GM12874 (cell line): ENCODE data around the gene EPHB1.

ENCODE experiments used
- TF ChIP-seq, protein P1 (sequence below): IDR thresholded peaks from 2 replicates; pipeline ENCODE4 v1.5.1; 2011; ENCODE audit warnings: low read depth, mild to moderate bottlenecking, control low read depth, low read length, moderate library complexity; ENCODE audit not compliant: insufficient read depth

The EPHB1 gene

DNA sequence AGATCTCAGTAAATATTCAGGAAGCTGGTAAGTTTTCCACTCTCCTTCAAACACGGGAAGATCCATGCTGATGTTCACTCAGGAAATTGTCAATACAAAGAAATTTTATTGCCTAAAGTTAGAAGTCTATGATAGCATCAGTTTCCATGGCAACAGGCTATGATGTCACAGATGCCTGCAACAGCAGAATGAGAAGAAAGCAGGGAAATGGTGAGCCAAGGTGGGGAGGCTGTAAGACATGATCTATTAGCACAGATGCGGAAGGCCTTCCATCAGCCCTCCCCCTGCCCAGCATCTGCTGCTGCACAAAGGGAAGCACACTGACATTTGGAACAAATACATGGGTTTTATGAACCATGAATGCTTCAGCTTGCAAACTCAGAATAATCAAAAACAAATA, 28.6 kb downstream of the EPHB1 start:
- TF ChIP-seq, protein P1, sequence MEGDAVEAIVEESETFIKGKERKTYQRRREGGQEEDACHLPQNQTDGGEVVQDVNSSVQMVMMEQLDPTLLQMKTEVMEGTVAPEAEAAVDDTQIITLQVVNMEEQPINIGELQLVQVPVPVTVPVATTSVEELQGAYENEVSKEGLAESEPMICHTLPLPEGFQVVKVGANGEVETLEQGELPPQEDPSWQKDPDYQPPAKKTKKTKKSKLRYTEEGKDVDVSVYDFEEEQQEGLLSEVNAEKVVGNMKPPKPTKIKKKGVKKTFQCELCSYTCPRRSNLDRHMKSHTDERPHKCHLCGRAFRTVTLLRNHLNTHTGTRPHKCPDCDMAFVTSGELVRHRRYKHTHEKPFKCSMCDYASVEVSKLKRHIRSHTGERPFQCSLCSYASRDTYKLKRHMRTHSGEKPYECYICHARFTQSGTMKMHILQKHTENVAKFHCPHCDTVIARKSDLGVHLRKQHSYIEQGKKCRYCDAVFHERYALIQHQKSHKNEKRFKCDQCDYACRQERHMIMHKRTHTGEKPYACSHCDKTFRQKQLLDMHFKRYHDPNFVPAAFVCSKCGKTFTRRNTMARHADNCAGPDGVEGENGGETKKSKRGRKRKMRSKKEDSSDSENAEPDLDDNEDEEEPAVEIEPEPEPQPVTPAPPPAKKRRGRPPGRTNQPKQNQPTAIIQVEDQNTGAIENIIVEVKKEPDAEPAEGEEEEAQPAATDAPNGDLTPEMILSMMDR, result no peak

DNA sequence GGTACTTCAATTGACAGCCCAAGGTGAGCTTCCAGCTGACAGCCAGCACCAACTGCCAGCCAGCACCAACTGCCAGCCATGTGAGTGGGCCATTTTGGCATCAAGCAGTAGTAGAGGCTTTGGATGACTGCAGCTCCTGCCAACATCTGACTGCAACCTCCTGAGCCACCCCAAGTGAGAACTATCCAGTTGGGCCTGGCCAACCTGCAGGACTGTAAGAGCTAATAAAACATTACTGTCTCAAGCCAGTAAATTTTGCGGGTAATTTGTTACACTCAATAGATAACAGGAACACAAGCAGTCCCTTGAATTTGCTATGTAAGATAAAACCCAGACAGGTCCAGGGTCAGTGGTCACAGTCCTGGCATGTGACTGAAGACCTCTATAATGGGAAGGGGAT, 29.7 kb downstream of the EPHB1 start:
- TF ChIP-seq, protein P1, result no peak

GRCh38 chr3:134827213-134827612, 32.2 kb downstream of the EPHB1 start:
- TF ChIP-seq, protein P1, result no peak

DNA sequence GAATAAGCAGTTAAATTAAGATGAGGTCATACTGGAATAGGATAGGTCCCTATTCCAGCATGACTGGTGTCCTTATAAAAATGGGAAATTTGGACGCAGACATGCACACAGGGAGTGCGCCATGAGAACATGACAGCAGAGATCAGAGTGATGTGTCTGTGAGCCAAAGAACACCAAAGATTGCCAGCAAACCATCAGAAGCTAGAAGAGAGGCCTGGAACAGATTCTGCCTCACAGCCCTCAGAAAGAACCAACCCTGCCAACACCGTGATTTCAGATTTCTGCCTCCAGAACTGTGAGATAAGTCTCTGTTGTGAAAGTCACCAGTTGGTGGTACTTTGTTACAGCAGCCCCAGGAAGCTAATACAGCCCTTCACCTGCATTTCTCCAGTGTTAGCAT, 34.7 kb downstream of the EPHB1 start:
- TF ChIP-seq, protein P1, result no peak

- TF ChIP-seq, protein P1, result no peak
Measured at GRCh38 chr3:134832585-134832984, 37.5 kb downstream of the EPHB1 start.

GRCh38 chr3:134833453-134834163, 38.5 kb downstream of the EPHB1 start:
- TF ChIP-seq, protein P1, result no peak

- TF ChIP-seq, protein P1, result no peak
Measured at GRCh38 chr3:134836921-134837320, 41.9 kb downstream of the EPHB1 start.

DNA sequence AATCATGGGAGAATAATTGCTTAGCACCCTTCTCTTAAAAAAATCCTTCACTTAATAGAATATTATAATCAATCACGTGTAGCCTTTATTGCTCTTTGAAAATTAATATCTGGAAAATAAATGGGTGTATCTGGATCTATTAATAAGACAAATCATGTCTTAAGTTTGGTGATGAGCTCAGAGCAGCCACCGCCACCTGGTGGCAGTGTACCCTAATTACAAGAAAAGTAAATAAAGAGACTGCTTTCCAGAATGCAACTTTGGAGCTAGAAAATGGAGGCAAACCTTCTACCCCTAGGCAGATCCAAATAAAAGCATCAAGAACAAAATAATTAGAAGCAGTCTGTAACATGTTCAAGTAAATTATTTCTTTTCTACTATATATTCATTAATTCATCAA, 43.5 kb downstream of the EPHB1 start:
- TF ChIP-seq, protein P1, result peak; percentile 38; the same call in 1 of the 2 replicates
